Bronchial epithelial cell (primary cell): ENCODE data around the gene RETREG1. TPM values are rescaled to one million over a fixed set of nuclear protein-coding genes. Genes with fewer than 3 reads are reported as not detected.

Experiments
- DNase-seq: peaks from one replicate; pipeline ENCODE4 v3.0.0-alpha.2; 2010; ENCODE audit warnings: low read depth
- FAIRE-seq: peaks from 2 replicates; lab custom pipeline; 2011; peaks lifted over from hg19 to GRCh38; lab: Jason Lieb, UNC
- H3K27me3 ChIP-seq: 2 replicates; pipeline ENCODE4 v1.5.1; 2011; ENCODE audit warnings: low read length; ENCODE audit not compliant: control insufficient read depth, insufficient read depth
- H3K36me3 ChIP-seq: 2 replicates; pipeline ENCODE4 v1.5.1; 2011; ENCODE audit warnings: low read length; ENCODE audit not compliant: control insufficient read depth, insufficient read depth
- H3K4me3 ChIP-seq: 2 replicates; pipeline ENCODE4 v1.5.1; 2011; ENCODE audit warnings: mild to moderate bottlenecking, low read depth, low read length, control low read depth
- total RNA-seq: library from RNA; depleted of rRNA; stranded (reverse); fragments of >200 nt; gene quantifications from 2 replicates; pipeline ENCODE4 v1.2.1, GENCODE V29; 2014
- TF ChIP-seq, protein P1 (sequence below): IDR thresholded peaks from 2 replicates; pipeline ENCODE4 v1.5.1; 2011; ENCODE audit warnings: mild to moderate bottlenecking, moderate library complexity, low read length, control low read depth, inconsistent platforms; ENCODE audit not compliant: insufficient read depth, severe bottlenecking

The RETREG1 gene
- total RNA-seq, 1 donor from 2014 or later: 0.53 TPM

DNA sequence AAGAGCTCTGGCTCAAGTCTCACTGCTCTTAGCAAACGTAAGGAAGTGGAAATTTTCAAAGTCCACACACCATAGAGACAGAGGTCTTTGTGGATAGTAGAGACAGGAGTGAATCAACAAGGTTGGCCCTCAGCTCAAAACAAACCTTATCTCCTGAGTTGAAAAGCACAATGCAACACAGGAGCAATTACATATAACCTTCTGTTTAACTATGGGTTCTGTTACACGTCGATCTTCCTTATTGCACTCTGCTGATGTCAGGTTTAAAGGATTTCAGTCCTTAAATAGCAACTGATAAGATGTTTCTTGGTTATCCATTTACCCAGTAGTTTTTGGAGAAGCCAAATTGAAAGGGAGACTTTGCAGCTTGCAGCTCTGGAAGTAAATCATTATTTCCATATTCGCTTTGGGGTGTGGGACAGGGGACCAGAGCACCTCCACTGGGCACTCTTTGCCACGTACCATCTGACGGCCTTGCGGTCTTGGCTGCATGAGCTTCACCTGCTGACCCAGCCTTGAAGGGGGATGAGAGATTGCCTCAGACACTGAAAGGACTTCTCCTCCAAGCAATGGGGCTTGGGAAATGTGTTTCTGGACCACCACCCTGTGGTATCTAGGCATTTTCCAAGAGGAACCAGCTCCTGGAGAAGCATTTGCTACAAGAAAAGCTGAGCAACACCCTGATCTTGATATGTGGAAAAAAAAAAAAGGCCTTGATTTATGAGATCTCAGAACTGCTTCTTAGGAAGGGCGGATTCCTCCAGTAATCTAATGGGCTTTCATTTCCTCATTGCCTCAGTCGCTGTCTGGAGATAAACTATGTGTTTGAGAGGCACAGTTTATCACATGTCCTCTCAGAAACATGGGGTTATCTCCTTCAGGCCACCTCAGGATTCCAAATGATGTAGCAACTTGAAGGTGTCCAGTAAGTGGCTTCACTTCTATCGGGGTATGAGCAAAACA lies 95.0 kb downstream of the RETREG1 start:
- peak; percentile 50 for FAIRE-seq
- Histone ChIP-seq H3K4me3 (no peak overlapping the region), H3K27me3 (peaks cover 6% of the 10 kb centered on the region), H3K36me3 (no peaks in the 10 kb centered on the region)
- TF ChIP-seq, protein P1, sequence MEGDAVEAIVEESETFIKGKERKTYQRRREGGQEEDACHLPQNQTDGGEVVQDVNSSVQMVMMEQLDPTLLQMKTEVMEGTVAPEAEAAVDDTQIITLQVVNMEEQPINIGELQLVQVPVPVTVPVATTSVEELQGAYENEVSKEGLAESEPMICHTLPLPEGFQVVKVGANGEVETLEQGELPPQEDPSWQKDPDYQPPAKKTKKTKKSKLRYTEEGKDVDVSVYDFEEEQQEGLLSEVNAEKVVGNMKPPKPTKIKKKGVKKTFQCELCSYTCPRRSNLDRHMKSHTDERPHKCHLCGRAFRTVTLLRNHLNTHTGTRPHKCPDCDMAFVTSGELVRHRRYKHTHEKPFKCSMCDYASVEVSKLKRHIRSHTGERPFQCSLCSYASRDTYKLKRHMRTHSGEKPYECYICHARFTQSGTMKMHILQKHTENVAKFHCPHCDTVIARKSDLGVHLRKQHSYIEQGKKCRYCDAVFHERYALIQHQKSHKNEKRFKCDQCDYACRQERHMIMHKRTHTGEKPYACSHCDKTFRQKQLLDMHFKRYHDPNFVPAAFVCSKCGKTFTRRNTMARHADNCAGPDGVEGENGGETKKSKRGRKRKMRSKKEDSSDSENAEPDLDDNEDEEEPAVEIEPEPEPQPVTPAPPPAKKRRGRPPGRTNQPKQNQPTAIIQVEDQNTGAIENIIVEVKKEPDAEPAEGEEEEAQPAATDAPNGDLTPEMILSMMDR: no peak
- DNase-seq: no peak

DNA sequence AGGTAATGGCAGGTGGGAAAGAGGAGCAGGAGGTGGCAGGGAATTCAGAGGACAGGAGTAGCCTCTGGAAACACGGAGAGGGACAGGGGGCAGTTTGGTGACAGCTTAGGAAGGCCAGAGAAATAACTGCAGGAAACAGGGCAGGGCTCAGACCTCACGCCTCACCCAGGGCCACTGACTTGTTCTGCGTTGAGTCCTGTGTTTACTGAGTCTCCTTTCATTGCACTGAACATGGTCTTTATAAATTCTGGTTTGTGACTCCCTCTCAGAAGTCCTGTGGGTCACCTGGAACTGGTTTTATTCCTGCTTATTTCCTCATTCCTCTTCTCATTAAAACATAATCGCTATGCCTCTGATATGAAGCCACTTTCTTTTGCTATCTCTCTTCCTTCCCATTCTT lies 96.0 kb downstream of the RETREG1 start:
- DNase-seq: no peak
- no peak for FAIRE-seq
- no peaks in the 10 kb centered on the region for H3K36me3 ChIP-seq
- H3K4me3 ChIP-seq: no peak overlapping the region
- H3K27me3 ChIP-seq: peaks cover 6% of the 10 kb centered on the region
- TF ChIP-seq, protein P1: no peak

DNA sequence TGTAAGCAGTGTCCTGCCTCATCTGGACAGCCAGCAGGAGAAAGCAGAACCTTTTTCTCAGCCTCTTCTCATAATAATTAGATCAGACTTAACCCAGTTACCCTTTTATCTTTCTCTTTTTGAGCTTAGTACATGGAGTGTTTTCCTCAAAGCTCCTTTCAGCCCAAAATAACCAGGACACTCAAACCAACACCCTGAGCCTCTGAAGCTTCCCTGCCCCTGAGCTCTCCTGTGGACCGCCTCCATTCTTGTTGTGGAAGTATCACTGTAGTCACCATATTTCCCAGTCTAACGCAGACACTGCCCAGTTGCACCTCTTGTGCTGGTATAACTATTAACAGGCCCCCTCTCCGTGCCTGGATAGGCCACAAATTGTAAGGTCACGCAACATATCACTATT lies 97.4 kb downstream of the RETREG1 start:
- DNase-seq (no peak), FAIRE-seq (no peak)
- TF ChIP-seq, protein P1: no peak
- Histone ChIP-seq H3K4me3 (no peak overlapping the region), H3K36me3 (no peaks in the 10 kb centered on the region), H3K27me3 (peaks cover 6% of the 10 kb centered on the region)

DNA sequence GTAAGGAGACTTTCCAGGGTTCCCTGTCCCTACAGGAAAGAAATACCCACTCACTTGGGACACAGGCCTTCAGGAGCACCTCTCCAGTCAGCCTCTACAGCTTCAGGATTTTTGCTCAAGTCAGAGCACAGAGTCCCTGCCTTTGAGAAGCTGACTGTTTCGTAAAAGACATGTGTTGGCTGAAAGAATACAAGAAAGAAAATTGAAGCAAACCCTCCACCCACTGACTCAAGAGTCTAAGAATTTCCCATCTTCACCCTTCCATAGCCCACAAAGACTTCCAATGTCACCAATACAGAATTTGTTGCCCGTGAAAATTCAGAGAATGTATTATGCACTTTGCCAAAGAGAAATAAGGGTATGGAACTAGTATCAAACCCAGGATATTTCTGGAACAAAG lies 98.2 kb downstream of the RETREG1 start:
- Histone ChIP-seq H3K27me3 (peaks cover 3% of the 10 kb centered on the region), H3K4me3 (no peak overlapping the region), H3K36me3 (no peaks in the 10 kb centered on the region)
- FAIRE-seq: no peak
- no peak for DNase-seq
- TF ChIP-seq, protein P1: no peak

DNA sequence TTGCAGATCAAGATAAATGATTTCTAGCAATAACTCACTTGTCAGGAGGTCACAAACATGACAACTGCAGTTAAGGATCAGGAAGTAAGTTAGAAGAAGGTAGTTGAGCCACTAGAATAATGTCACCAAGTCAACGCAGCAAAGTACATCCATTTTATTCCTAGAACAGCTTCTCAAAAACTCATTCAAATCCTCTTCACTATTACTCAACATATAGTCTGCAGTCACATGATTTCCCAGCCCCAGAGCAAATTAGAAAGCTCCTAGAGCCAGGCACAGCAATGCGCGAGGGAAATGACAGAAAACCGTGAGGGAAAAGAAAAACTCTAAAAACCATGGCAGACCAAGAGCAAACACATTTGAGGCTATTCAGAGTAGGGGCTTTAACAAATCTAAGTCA lies 101.3 kb downstream of the RETREG1 start:
- TF ChIP-seq, protein P1: no peak
- Histone ChIP-seq H3K4me3 (no peak overlapping the region), H3K27me3 (no peaks in the 10 kb centered on the region), H3K36me3 (no peaks in the 10 kb centered on the region)
- no peak for DNase-seq
- no peak for FAIRE-seq

DNA sequence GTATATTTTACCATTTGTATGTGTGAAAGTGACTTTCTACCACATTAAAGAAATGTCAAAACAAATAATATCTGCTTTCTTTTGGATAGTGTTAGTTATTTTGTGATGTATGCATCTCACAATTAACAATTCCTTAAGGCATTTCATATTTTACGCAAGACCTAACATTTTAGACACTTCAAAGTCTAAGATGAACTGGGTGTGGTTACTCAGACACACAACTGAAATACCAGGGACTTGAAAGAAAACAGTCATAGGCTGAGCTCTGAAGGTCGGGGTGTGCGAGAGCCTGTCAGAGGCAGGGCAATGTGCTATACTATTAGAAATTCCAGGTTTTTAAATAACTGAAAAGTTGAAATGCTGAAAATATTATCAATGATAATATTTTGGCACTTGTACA lies 106.7 kb downstream of the RETREG1 start:
- no peak for DNase-seq
- no peak overlapping the region for H3K4me3 ChIP-seq
- no peaks in the 10 kb centered on the region for H3K27me3 ChIP-seq
- no peaks in the 10 kb centered on the region for H3K36me3 ChIP-seq
- TF ChIP-seq, protein P1: no peak
- no peak for FAIRE-seq
